Nephron progenitor cell (in vitro differentiated cells): ENCODE measurements around the gene C1QTNF3.

Experiments
- DNase-seq: peaks from one replicate; pipeline ENCODE4 v3.0.0; 2021
- H3K27ac Mint-ChIP-seq: 2 replicates; pipeline ENCODE4 v1.8.0; 2021; ENCODE audit warnings: mild to moderate bottlenecking, moderate library complexity, mixed read lengths
- H3K27me3 Mint-ChIP-seq: 2 replicates; pipeline ENCODE4 v1.8.0; 2021; ENCODE audit warnings: mild to moderate bottlenecking, low read depth, mixed read lengths; ENCODE audit not compliant: poor library complexity
- H3K36me3 Mint-ChIP-seq: 2 replicates; pipeline ENCODE4 v1.8.0; 2021; ENCODE audit warnings: low read depth, mixed read lengths
- H3K4me1 Mint-ChIP-seq: 2 replicates; pipeline ENCODE4 v1.8.0; 2021; ENCODE audit warnings: mixed read lengths
- H3K4me3 Mint-ChIP-seq: 2 replicates; pipeline ENCODE4 v1.8.0; 2021; ENCODE audit warnings: mild to moderate bottlenecking, moderate library complexity, mixed read lengths
- H3K9me3 Mint-ChIP-seq: 2 replicates; pipeline ENCODE4 v1.8.0; 2021; ENCODE audit warnings: mild to moderate bottlenecking, moderate library complexity, mixed read lengths
- TF ChIP-seq, protein P1 (sequence below): fragments of 200-600 bp; sonication (generic); IDR thresholded peaks from 2 replicates; pipeline ENCODE4 v1.5.0; 2021; ENCODE audit warnings: antibody characterized with exemption

The C1QTNF3 gene

DNA sequence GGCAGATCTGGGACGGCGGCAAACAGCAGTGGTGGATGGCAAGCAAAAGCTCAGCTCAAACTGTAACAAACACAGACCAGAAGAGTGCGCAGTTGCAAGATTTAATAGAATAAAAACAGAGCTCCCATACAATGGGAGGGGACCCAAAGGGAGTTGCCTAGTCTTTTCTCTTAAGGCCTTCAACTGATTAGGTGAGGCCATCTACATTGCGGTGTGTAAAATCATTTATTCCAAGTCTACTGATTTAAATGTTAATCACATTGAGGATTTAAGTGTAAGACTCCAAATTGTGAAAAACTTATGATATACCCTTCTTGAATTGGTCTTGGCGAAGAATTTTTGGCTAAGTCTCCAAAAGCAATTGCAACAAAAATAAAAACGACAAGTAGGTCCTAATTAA lies 21.6 kb upstream of the C1QTNF3 start:
- TF ChIP-seq, protein P1, sequence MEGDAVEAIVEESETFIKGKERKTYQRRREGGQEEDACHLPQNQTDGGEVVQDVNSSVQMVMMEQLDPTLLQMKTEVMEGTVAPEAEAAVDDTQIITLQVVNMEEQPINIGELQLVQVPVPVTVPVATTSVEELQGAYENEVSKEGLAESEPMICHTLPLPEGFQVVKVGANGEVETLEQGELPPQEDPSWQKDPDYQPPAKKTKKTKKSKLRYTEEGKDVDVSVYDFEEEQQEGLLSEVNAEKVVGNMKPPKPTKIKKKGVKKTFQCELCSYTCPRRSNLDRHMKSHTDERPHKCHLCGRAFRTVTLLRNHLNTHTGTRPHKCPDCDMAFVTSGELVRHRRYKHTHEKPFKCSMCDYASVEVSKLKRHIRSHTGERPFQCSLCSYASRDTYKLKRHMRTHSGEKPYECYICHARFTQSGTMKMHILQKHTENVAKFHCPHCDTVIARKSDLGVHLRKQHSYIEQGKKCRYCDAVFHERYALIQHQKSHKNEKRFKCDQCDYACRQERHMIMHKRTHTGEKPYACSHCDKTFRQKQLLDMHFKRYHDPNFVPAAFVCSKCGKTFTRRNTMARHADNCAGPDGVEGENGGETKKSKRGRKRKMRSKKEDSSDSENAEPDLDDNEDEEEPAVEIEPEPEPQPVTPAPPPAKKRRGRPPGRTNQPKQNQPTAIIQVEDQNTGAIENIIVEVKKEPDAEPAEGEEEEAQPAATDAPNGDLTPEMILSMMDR, result no peak
- H3K9me3 Mint-ChIP-seq, result peaks cover 53% of the 10 kb centered on the region
- H3K27me3 Mint-ChIP-seq, result no peaks in the 10 kb centered on the region
- no peak for DNase-seq
- no peak overlapping the region for H3K4me3 Mint-ChIP-seq
- no peaks in the 10 kb centered on the region for H3K4me1 Mint-ChIP-seq
- H3K27ac Mint-ChIP-seq, result no peak overlapping the region
- H3K36me3 Mint-ChIP-seq, result peaks cover 79% of the 10 kb centered on the region

DNA sequence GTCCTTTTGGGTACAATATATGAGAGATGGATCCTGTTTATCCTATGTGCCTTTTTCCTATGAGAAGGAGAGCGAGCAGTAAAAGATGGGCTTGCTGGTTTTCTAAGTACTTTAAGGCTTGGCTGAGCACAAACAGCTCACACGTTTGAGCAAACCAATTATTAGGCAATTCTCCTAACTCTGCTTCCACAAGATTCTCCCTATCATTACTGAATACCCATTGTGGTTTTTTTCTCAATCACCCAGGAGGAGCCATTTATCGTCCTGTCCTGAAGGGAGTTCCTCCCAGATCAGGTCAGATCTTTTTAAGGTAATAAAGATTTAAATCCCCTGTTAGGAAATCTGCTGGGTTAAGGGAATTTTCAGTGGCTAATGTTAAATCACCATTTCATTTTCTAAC lies 19.4 kb upstream of the C1QTNF3 start:
- Mint-ChIP-seq H3K9me3 (peaks cover 53% of the 10 kb centered on the region), H3K36me3 (peaks cover 89% of the 10 kb centered on the region), H3K27me3 (no peaks in the 10 kb centered on the region)

DNA sequence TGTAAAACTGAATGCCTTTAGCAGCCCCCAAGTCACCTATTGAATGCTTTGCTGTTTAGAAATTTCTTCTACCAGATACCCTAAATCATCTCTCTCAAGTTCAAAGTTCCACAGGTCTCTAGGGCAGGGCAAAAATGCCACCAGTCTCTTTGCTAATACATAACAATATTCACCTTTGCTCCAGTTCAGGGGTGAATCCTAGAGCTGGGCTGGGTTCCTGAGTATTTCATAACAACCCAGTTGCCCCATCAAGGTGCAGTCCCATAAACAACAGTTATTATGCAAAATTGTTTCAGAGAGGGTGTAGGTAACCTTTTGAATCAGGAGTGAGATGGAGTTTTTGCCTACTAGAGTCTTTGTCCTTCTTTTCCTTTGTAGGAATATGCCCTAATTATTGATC lies 19.0 kb upstream of the C1QTNF3 start:
- peaks cover 88% of the 10 kb centered on the region for H3K36me3 Mint-ChIP-seq
- H3K27me3 Mint-ChIP-seq, result no peaks in the 10 kb centered on the region
- peaks cover 12% of the 10 kb centered on the region for H3K4me1 Mint-ChIP-seq
- no peak for DNase-seq
- TF ChIP-seq, protein P1, result no peak
- no peak overlapping the region for H3K4me3 Mint-ChIP-seq
- H3K27ac Mint-ChIP-seq, result no peak overlapping the region
- peaks cover 49% of the 10 kb centered on the region for H3K9me3 Mint-ChIP-seq

More for the DNA sequence above, 19.4 kb upstream of the C1QTNF3 start:
- Mint-ChIP-seq H3K4me1 (peaks cover 12% of the 10 kb centered on the region), H3K27ac (no peak overlapping the region), H3K4me3 (no peak overlapping the region)
- TF ChIP-seq, protein P1, result no peak
- no peak for DNase-seq

DNA sequence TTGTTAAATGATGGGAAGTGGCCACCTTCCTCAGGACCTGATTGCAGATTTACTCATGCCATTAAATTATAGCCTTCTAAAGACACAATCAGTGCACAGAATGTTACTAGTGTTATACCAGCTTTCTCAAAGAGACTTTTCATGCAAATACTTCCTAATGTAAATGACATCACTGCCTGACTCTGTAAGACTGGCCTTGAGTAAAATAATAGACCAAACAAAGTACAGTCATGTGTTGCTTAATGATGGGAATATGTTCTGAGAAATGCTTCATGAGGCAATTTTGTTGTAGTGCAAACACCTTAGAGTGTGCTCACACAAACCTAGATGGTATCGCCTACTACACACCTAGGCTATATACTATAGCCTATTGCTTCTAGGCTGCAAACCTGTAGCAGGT lies 17.0 kb upstream of the C1QTNF3 start:
- H3K36me3 Mint-ChIP-seq, result peaks cover 73% of the 10 kb centered on the region
- no peaks in the 10 kb centered on the region for H3K27me3 Mint-ChIP-seq
- no peak for DNase-seq
- H3K9me3 Mint-ChIP-seq, result peaks cover 37% of the 10 kb centered on the region
- peaks cover 12% of the 10 kb centered on the region for H3K4me1 Mint-ChIP-seq
- no peak overlapping the region for H3K4me3 Mint-ChIP-seq
- TF ChIP-seq, protein P1, result no peak
- H3K27ac Mint-ChIP-seq, result no peak overlapping the region

DNA sequence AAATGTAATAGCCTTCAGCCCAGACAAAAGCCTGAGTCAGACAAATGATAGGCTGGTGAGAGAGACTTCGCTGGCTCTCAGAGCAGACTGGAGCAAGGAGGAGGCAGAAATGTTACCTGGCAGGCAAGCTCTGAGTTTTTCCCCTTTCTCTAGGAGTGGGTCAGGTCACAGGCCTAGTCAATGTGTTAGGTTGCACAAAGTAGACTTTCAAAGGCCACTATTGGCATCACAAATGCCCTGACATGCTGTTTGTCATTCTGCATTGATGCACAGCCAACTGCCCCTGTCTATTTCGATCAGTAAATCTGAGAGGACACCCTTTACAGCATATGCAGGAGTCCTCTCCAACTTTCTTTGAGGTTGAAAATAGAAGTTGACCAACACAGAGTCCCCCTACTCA lies 15.5 kb upstream of the C1QTNF3 start:
- no peak for DNase-seq
- Mint-ChIP-seq H3K27ac (peak overlapping the region; percentile 94), H3K4me3 (no peak overlapping the region), H3K9me3 (peaks cover 28% of the 10 kb centered on the region), H3K4me1 (peaks cover 26% of the 10 kb centered on the region), H3K27me3 (no peaks in the 10 kb centered on the region), H3K36me3 (peaks cover 58% of the 10 kb centered on the region)
- TF ChIP-seq, protein P1, result no peak

DNA sequence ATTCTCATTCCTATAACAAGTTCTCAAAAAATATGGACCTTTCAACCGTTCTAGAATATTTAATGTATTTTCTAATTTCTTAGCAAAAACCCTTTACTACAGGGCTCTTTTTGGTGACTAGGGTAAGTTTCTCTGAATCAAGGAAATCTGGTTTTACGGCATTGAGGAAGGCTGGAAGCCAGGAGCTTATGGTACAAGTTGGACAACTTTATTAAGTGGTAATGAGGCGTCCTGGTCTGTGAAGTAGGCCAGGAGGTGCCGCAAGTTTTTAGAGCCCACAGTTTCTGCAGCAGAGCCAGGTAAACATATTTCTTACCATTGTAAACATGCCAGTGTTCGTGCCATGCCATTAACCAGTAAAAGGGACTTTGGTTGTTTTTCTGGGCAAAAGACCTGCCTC lies 14.6 kb upstream of the C1QTNF3 start:
- no peak overlapping the region for H3K4me3 Mint-ChIP-seq
- TF ChIP-seq, protein P1, result no peak
- peaks cover 36% of the 10 kb centered on the region for H3K4me1 Mint-ChIP-seq

More for the DNA sequence above, 14.6 kb upstream of the C1QTNF3 start:
- peak overlapping the region; percentile 61 for H3K27ac Mint-ChIP-seq
- H3K9me3 Mint-ChIP-seq, result peaks cover 22% of the 10 kb centered on the region
- no peak for DNase-seq
- peaks cover 50% of the 10 kb centered on the region for H3K36me3 Mint-ChIP-seq
- H3K27me3 Mint-ChIP-seq, result no peaks in the 10 kb centered on the region
